Measurements from ENCODE around the gene LRRN4CL.
A peak's percentile ranks its signal among the peaks of the same experiment; 100 is the strongest.
"Not testable (repeated sequence)": the region's sequence is repeated elsewhere in the genome, so short reads cannot be mapped to it uniquely, and the experiment has no call there.

The LRRN4CL gene

GRCh38 chr11:62652161-62653006 is 36.9 kb downstream of the LRRN4CL start:
- DNase-seq (ENCODE audit: low read depth, low spot score) = no peak
- peak overlapping the region; percentile 80 for H3K4me3 ChIP-seq (ENCODE audit: low read length)

DNA sequence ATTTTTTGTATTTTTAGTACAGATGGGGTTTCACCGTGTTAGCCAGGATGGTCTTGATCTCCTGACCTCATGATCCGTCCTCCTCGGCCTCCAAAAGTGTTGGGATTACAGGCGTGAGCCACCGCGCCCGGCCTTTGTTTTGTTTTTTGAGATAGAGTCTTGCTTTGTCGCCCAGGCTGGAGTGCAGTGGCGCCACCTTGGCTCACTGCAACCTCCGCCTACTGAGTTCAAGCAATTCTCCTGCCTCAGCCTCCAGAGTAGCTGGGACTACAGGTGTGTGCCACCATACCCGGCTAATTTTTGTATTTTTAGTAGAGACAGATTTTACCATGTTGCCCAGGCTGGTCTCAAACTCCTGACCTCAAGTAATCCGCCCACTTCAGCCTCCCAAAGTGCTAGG is 39.0 kb downstream of the LRRN4CL start:
- not testable (repeated sequence) for H3K4me3 ChIP-seq (ENCODE audit: low read length); DNase-seq (ENCODE audit: low read depth, low spot score)

- no peak for DNase-seq (ENCODE audit: low read depth, low spot score)
- no peak overlapping the region for H3K4me3 ChIP-seq (ENCODE audit: low read length)
These were observed 39.8 kb downstream of the LRRN4CL start for GRCh38 chr11:62649486-62649885.

- no peak overlapping the region for H3K4me3 ChIP-seq (ENCODE audit: low read length)
- DNase-seq (ENCODE audit: low read depth, low spot score) = no peak
These were observed 40.4 kb downstream of the LRRN4CL start for GRCh38 chr11:62648967-62649364.

DNA sequence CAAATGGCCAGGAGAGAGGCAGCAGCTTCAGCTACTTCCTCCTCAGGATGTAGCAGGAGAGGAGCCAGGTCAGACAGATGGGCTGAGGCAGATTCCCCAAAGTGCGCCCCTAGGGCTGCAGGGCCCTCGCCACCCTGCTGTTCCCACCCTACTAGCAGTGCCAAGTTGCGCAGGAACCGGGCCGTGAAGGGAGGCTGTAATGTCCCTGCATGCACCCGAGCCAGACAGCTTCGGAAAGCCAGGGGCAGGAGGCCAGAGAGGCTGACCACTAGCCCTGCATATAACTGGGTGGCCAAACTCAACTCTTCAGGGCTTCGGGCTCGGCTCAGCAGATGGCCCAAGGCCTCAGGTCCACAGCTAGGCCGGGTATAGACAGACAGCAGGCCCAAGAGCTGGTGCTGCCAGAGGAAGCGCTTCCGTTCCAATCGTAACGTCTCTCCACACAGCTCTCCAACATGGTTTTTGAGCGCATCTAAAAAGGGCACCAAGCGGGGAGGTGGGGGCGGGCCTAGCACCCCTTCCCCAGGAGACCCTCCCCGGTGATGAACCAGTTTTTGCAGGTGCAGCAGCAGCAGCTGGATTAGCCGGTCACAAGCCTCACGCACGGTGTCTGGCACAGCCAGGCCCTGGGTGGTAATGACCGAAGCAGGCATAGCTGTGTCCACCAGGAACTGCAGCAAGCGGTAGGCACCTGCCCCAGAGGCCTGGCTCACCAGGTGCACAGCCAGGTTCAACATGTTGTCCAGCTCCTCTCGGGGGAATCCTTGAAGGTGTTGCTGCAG is 41.0 kb downstream of the LRRN4CL start:
- no peak for DNase-seq (ENCODE audit: low read depth, low spot score)

GRCh38 chr11:62647609-62648005 is 41.7 kb downstream of the LRRN4CL start:
- DNase-seq (ENCODE audit: low read depth, low spot score) = no peak
- H3K4me3 ChIP-seq (ENCODE audit: low read length) = no peak overlapping the region

More for the DNA sequence above, 41.0 kb downstream of the LRRN4CL start:
- H3K4me3 ChIP-seq (ENCODE audit: low read length) = no peak overlapping the region

DNA sequence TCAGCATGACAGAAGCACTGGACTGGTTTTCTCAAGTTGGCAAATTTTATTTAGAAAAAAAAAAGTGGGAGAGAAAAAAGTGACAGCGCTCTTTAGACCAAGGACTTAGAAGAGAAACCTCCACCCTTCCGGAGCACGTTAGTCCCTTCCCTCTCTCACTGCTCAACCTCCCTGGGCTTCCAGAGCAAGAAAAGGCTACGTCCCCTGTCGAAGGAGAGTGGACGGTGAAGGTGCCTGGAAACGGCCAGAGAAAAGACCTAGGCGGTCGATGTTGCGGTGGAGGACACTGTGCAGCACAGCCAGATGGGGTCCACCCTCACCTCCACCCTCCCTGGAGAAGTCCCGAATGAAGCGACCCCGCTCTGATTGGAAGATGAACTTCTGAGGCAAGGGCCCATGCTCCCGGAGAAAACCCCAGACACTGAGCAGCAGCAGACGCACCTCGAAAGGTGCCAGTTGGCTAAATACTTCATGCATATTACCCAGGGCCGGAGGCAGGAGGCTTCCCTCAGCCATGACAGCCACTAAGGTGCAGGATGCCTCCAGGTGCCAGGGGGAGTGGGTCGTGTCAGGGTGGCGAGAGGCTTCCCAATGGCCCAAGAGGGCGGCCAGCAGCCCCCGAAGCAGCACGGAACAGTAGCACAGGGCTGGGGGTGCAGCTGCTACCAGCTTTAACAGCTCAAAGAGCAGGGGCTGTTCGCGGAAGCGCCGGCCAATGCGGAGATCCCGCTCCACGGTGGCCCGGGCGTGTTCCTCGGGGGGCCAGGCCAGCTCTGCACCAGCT is 42.3 kb downstream of the LRRN4CL start:
- H3K4me3 ChIP-seq (ENCODE audit: low read length) = peak overlapping the region; percentile 27
- DNase-seq (ENCODE audit: low read depth, low spot score) = no peak

DNA sequence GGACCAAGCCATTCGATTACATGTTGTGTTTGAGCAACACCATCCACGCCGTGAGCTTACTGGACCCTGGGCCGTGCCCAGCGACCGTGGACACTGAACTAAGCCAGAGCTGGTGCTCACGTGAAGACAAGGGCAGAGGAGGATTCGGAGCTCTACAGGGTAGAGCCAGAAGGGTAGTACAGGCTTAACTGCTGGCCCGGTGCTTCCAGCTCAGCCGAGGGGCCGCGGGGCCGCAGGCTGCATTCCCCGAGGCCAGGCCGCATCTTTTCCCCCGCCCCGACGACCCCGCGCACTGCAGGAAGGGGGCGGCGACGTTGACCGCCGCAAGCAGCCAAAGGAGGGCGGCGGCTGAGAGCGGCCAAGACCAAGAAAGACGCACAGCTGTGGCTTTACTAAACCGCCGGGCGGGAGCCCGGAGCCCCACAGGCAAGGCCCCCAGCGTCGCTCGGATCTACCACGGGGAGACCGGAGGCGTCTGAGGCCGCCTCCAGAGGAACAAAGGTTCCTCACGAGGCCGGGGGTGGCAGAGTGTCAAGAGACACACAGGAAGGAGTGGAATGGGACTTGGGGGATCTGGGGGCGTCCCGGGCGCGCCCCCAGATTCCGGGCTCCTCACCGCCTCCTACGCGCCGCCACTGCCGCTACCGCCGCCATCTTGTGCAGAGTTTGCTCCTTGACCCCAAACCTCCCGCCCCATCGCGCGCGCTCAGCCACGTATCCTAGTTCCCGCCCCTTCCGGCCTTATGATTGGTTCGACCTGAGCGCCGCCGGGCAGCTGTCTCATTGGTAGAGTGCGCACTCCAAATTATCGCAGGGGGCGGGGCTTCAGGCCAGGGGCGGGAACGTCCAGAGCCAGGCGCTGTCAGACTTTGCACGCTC is 43.1 kb downstream of the LRRN4CL start, which contains the start of gene GANAB:
GANAB (minus strand) TSS at position 668 of the 879 bp plus-strand sequence; CDS start at position 654, 14 bp downstream.
- H3K4me3 ChIP-seq (ENCODE audit: low read length) = peak within 1 kb of the TSS; percentile 99
- DNase-seq (ENCODE audit: low read depth, low spot score) = peak; percentile 95

GRCh38 chr11:62645671-62645945 is 43.7 kb downstream of the LRRN4CL start:
- DNase-seq (ENCODE audit: low read depth, low spot score) = no peak
- peak overlapping the region; percentile 99 for H3K4me3 ChIP-seq (ENCODE audit: low read length)

DNA sequence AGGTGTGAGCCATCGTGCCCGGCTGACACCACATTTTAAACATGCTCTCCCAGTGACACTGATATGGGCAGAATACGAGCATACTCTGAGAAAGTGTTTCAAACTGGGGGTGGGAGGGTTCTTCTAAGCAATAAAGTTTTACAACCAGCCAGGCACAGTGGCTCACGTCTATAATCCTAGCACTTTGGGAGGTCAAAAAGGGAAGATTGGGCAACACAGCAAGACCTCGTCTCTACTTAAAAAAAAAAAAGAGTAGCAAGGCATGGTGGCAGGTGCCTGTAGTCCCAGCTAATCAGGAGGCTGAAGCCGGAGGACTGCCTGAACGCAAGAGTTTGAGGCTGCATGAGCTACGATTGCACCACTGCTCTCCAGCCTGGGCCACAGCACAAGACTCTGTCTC is 45.1 kb downstream of the LRRN4CL start:
- no peak overlapping the region for H3K4me3 ChIP-seq (ENCODE audit: low read length)
- DNase-seq (ENCODE audit: low read depth, low spot score) = no peak
